ENCODE results near the gene SPP1.
"Not testable (repeated sequence)": the region's sequence is repeated elsewhere in the genome, so short reads cannot be mapped to it uniquely, and the experiment has no call there.

SPP1 gene

DNA sequence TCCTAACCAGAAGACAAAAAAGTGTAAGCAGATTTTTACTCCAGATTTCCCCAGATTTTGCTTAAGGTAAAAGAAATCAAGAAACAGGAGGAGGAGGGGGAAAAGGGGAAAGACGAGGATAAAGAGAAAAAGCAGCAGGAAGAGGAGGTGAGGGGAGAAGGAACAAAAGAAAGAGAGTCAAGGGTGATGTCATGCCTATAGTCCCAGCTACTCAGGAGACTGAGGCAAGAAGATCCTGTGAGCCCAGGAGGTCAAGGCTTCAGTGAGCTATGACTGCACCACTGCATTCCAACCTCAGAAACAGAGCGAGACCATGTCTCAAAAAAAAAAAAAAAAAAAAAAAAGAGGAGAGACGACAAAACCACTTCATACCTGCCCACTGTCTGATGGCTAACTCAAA is 19.9 kb downstream of the SPP1 start:
- no peak for DNase-seq

DNA sequence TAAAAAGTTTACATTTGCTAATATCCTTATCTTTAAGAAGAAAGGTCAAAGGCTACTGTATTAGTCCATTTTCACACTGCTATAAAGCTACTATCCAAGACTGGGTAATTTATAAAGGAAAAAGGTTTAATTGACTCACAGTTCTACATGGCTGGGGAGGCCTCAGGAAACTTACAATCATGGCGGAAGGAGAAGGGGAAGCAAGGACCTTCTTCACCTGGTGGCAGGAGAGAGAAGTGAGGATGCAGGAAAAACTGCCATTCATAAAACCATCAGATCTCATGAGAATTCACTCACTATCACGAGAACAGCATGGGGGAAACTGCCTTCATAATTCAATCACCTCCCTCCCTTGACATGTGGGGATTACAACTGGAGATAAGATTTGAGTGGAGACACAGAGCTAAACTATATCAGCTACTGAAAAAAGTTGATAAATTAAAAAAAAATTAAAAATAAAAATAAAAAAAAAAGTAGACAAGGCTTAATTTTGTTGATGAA is 23.7 kb downstream of the SPP1 start:
- DNase-seq = not testable (repeated sequence)

GRCh38 chr4:88001871-88002270 is 26.4 kb downstream of the SPP1 start:
- DNase-seq = no peak

DNA sequence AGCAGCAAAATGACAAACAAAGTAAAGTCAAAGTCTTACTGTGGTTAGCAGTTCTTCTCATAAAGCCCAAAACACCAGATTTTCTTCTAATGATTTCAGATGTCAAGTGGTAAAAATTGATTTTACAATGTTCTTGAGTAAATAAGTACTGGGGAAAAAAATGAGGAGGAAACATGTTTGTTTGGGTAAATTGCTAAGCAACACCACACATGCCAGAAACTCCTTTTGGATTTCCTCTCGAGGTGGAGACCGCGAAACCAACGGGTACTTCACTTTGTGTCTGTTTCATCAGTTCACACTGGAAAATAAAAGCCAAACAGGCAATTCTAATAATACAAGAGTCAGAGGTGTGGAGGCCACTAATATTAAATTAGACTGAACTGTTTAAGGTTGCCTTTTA is 27.3 kb downstream of the SPP1 start:
- DNase-seq = no peak

GRCh38 chr4:88003261-88003660 is 27.7 kb downstream of the SPP1 start:
- no peak for DNase-seq

- no peak for DNase-seq
These were observed 29.6 kb downstream of the SPP1 start for GRCh38 chr4:88005076-88005475.

- DNase-seq = no peak
These were observed 30.4 kb downstream of the SPP1 start for GRCh38 chr4:88005946-88006345.

DNA sequence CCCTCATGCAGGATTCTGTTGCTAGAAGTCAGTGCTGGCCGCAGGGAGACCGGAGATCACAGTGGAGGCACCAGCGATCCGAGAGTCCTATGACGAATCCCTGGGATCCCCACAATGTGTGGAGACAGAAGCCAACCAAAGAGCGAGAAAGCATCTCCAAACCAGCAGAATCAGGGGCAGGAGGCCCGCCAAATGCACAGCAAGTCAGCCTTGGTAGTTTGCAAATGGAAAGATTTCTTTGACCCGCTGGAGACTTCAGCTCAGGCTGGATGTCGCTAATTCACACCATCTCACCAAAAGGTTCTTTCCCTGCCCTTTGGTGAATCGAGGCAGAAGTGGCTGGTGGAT is 31.4 kb downstream of the SPP1 start:
- DNase-seq = no peak

DNA sequence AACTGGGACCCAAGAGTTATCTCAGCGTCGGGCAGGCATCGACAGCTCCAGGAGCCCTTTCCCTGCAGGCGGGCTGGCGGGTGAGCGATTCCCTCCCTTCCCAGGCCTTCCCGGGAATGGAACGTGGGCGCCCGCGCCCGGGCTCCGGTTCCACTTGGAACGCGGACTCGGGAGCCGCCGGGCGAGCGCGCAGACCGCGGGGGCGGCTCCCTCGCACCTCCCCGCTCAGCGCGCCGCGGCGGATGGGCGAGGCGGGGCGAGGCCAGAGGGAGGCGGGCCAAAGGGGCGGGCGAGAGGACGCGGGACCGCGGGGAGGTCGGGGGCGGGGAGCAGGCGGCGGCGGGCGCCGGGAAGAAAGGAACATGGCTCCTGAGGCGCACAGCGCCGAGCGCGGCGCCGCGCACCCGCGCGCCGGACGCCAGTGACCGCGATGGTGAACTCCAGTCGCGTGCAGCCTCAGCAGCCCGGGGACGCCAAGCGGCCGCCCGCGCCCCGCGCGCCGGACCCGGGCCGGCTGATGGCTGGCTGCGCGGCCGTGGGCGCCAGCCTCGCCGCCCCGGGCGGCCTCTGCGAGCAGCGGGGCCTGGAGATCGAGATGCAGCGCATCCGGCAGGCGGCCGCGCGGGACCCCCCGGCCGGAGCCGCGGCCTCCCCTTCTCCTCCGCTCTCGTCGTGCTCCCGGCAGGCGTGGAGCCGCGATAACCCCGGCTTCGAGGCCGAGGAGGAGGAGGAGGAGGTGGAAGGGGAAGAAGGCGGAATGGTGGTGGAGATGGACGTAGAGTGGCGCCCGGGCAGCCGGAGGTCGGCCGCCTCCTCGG is 32.0 kb downstream of the SPP1 start, which contains the start of gene PKD2:
Gene PKD2 (plus strand): TSS at position 332 of the 818 bp plus-strand sequence. CDS start 99 bp downstream, at position 431.
- DNase-seq = peak; percentile 65 to 74

- DNase-seq = peak in 1 of 2 donors; percentile 13
These were observed 32.7 kb downstream of the SPP1 start for GRCh38 chr4:88008122-88008742.

- peak in 1 of 2 donors; percentile 8 for DNase-seq
These were observed 33.2 kb downstream of the SPP1 start for GRCh38 chr4:88008743-88009171.

DNA sequence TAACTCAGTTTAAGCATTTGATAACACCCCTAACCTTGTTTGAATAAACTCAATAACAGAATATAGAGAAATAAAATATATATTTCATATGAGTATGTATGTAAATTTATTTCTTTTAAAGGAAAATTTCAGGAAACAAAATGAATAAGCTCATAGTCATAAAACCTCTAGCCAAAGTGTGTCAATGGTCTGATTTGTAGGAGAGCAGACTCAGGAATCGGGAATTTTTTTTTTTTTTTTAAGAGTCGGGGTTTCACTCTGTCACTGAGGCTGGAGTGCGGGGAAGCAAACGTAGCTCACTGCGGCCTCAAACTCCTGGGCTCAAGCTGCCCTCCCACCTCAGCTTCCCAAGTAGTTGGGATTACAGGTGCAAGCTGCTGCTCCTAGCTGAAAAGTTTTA is 34.4 kb downstream of the SPP1 start:
- no peak for DNase-seq

GRCh38 chr4:88010966-88011365 is 35.5 kb downstream of the SPP1 start:
- DNase-seq = no peak

GRCh38 chr4:88012647-88013046 is 37.1 kb downstream of the SPP1 start:
- peak; percentile 31 to 36 for DNase-seq

GRCh38 chr4:88014386-88014905 is 38.9 kb downstream of the SPP1 start:
- no peak for DNase-seq

DNA sequence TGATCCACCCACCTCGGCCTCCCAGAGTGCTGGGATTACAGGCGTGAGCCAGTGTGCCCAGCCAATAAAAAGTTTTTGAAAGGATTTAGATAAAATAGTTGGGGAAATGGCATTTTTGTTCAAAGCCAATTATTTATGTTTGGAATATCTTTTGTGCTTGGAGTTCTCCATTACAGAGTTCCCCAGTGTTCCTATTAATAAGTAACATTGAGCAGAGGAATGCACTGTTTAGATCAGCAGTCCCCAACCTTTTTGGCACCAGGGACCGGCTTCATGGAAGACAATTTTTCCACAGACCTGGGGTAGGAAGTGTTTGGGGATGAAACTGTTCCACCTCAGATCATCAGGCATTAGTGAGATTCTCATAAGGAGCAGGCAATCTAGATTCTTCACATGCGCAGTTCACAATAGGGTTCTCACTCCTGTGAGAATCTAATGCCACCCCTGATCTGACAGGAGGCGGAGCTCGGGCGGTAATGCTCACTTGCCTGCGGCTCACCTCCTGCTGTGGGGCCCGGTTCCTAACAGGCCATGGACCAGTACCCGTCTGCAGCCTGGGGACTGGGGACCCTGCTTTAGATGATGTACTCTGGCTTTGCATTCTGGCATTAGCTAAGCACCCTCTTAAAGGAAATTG is 40.3 kb downstream of the SPP1 start:
- no peak for DNase-seq

DNA sequence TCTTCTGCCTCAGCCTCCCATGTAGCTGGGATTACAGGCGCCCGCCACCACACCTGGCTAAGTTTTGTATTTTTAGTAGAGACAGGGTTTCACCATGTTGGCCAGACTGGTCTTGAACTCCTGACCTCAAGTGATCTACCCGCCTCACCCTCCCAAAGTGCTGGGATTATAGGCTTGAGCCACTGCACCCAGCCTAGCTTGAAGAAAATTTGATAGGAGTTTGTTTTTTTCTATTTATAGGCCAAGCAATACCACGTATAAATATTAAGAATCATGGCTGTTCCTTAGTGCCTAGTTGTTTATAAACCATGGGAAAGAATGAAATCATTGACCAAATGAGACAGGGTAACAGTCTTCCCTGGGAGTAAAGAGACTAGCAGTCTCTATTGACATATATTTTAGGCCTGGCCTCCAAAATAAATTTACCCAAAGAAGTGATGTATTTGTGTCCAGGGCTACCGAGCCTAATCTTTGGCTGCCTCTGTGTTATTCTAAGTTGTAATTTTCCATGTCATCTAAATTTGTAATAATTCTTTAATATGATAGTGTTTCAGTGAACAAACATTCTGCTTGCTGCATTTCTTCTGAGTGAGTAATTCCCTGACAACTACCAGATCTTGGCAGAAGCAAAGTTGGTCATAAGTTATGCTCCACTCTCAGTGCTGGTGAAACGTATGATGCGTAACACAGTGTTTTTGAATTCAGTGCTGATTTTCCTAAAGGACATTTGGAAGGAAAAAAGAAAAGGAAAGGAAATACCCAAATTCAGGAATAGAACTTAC is 42.2 kb downstream of the SPP1 start:
- no peak for DNase-seq

DNA sequence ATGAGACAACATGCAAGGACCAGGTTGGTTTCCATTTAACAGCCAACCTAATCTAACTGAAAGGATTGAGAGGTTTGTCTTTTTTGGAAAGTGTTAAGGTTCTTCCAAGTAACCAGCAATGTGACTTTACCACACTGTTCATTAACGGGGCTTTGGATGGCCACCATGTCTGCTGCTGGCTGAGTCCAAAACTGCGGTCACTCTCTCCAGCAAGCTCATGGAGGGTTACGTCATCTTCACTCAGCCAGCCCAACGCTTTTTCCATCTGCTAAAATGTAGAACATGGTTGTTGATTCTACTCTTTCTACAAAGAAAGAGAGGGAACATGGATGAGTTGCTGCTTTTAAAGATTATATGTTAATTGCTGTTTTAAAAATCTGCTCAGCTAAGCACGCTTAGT is 43.0 kb downstream of the SPP1 start:
- no peak for DNase-seq

GRCh38 chr4:88021824-88022223 is 46.3 kb downstream of the SPP1 start:
- DNase-seq = peak; percentile 29 to 48

DNA sequence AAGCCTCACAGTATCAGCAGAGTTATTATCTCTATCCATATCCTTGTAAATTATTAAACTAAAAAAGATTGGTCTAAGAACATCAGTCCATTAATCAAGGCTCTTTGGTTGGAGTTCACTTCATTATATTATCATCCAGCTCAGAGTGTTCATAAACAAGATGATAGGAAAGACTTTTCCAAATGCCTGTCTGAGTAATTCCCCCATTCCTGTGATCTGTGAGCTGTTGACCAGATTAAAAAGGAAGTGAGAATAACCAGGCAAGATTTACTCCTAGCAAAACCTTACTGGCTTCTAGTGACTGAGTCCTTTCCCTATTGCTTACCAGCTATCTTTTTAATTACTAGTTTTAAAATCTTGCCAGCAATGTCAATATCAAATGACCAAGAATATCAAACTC is 46.8 kb downstream of the SPP1 start:
- peak in 1 of 2 donors; percentile 6 for DNase-seq

DNA sequence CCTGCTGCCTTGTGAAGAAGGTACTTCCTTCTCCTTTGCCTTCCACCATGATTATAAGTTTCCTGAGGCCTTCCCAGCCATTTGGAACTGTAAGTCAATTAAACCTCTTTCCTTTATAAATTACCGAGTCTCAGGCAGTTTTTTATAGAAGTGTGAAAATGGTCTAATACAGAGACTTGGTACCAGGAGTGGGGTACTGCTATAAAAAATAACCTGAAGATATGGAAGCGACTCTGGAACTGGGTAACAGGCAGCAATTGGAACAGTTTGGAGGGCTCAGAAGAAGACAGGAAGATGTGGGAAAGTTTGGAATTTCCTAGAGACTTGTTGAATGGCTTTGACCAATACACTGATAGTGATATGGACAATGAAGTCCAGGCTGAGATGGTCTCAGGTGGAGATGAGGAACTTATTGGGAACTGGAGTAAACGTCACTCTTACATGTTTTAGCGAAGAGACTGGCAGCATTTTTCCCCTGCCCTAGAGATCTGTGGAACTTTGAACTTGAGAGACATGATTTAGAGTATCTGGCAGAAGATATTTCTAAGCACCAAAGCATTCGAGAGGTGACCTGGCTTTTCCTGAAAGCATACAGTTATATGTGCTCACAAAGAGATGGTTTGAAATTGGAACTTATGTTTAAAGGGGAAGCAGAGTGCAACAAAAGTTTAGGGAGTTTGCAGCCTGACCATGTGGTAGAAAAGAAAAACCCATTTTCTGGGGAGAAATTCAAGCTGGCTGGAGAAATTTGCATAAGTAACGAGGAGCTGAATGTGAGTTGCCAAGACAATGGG is 50.6 kb downstream of the SPP1 start:
- not testable (repeated sequence) for DNase-seq

Data from inflammatory macrophage (primary cell).